ENCODE data around the gene GSG1L. TPM values are rescaled to one million over a fixed set of nuclear protein-coding genes. Genes with fewer than 3 reads are reported as not detected.
"Not testable (repeated sequence)": the region's sequence is repeated elsewhere in the genome, so short reads cannot be mapped to it uniquely, and the experiment has no call there.

The GSG1L gene
- total and polyA plus RNA-seq, 12 donors: 0.68 to 14.6 (median 3.4) TPM; not detected in 5

DNA sequence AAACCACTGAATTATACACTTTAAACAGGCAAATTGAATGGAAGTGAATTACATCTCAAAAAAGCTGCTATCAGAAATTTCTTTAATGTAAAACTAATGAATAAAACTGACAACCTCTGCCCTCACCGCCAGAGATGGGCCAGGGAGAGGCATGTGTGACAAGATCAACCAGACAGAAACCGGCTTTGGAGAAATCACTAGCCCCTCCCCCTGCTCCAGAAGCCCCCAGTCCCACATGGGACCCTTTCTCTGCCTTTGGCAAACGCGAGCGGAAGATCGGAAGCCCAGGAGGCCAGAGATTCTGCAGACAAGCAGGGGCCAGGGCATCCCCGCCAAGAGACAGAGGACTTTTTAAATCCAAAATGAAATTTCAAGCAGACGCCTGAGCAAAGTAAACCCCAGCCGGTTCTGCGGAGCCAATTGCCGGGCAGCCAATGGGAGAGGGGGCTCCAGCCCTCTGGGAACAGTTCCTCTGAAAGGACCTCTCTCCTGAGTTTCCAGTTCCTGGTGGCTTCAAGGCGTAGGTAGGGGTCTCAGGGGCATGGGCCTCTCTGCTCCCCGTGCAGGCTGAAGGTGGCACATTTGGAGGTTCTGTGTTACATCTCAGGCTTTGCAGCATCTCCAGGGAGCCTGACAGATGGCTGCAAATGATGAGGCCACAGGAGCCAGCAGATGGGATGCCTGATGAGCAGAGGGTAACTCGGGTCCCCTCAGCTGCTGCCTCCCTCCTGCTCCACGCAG lies 118.1 kb downstream of the GSG1L start:
- Histone ChIP-seq H3K27ac (no peak overlapping the region), H3K36me3 (no peaks in the 10 kb centered on the region), H3K9me3 (no peaks in the 10 kb centered on the region), H3K4me1 (no peaks in the 10 kb centered on the region), H3K27me3 (peaks cover 0 to 44% (median 4%) of the 10 kb centered on the region in 7 donors), H3K4me3 (no peak overlapping the region)
- no peak for ATAC-seq
- no peak for TF ChIP-seq CTCF (IDR thresholded peaks at IDR 0.05)
- intact Hi-C loops (cut with DNase I): no loop called here
- DNase-seq: no peak
- WGBS, 2 donors: 10 to 14% methylated on average over 15 of the region's 15 CpGs

- H3K27ac ChIP-seq: no peak overlapping the region
- 67 to 76% methylated on average over 2 of the region's 2 CpGs for WGBS, 2 donors
- H3K27me3 ChIP-seq: peaks cover 0 to 41% (median 4%) of the 10 kb centered on the region in 7 donors
- DNase-seq (no peak), ATAC-seq (no peak)
- no peaks in the 10 kb centered on the region for H3K9me3 ChIP-seq
- no peak for TF ChIP-seq CTCF (IDR thresholded peaks at IDR 0.05)
- intact Hi-C loops (cut with DNase I): no loop called here
- no peak overlapping the region for H3K4me3 ChIP-seq
- H3K4me1 ChIP-seq: no peaks in the 10 kb centered on the region
- H3K36me3 ChIP-seq: no peaks in the 10 kb centered on the region
These were observed 119.7 kb downstream of the GSG1L start for GRCh38 chr16:27943766-27944165.

DNA sequence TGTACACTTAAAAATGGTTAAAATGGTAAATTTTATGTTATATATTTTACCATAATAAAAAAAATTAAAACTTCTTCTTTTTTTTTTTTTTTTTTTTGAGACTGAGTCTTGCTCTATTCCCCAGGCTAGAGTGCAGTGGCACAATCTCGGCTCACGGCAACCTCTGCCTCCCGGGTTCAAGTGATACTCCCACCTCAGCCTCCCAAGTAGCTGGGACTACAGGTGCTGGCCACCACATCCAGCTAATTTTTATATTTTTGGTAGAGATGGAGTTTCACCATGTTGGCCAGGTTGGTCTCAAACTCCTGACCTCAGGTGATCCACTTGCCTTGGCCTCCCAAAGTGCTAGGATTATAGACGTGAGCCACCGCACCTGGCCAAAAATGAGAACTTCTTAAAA lies 121.4 kb downstream of the GSG1L start:
- H3K27me3 ChIP-seq: peaks cover 0 to 45% (median 4%) of the 10 kb centered on the region in 7 donors
- DNase-seq; H3K9me3 ChIP-seq; H3K36me3 ChIP-seq; ATAC-seq; H3K4me1 ChIP-seq; H3K4me3 ChIP-seq; H3K27ac ChIP-seq; intact Hi-C loops (cut with DNase I): not testable (repeated sequence)
- WGBS, 2 donors: 88% methylated on average over 5 of the region's 5 CpGs

- Histone ChIP-seq H3K36me3 (no peaks in the 10 kb centered on the region), H3K4me1 (no peaks in the 10 kb centered on the region), H3K4me3 (no peak overlapping the region), H3K9me3 (peaks cover 0 to 12% (median 0%) of the 10 kb centered on the region in 11 donors), H3K27me3 (peaks cover 0 to 25% (median 3%) of the 10 kb centered on the region in 7 donors), H3K27ac (no peak overlapping the region)
- DNase-seq (no peak), ATAC-seq (no peak)
- intact Hi-C loops (cut with DNase I): no loop called here
- TF ChIP-seq CTCF (IDR thresholded peaks at IDR 0.05): no peak
- WGBS, 2 donors: 73 to 77% methylated on average over 7 of the region's 7 CpGs
These were observed 128.4 kb downstream of the GSG1L start for GRCh38 chr16:27935076-27935475.

DNA sequence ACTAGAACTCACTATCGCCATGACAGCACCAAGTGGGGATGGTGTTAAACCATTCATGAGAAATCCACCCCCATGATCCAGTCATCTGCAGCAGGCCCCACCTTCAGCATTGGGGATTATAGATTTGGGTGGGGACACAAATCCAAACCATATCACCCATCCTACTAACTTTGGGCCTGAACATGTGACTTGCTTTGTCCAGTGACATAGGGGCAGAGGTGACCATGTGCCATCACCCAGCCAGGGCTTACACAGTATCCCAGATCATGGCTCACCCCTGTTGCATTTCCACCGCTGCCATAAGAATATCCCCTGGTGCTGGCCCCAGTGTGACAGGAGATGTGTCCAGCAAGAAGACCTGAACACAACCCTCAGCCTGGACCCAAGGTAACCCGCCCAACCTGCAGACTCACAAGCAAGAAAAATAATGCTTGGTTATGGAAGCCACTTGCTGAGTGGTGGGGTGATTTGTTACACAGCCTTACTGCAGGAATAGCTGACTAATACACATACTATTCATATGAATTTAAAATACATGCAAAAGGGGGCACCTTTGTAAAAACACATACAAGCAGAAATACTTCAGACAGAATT lies 130.9 kb downstream of the GSG1L start:
- no peak for TF ChIP-seq CTCF (IDR thresholded peaks at IDR 0.05)
- 67 to 78% methylated on average over 3 of the region's 3 CpGs for WGBS, 2 donors
- Histone ChIP-seq H3K9me3 (peaks cover 0 to 12% (median 0%) of the 10 kb centered on the region in 11 donors), H3K27me3 (peaks cover 0 to 40% (median 9%) of the 10 kb centered on the region in 7 donors), H3K4me3 (no peak overlapping the region), H3K27ac (no peak overlapping the region), H3K4me1 (no peaks in the 10 kb centered on the region), H3K36me3 (no peaks in the 10 kb centered on the region)
- intact Hi-C loops (cut with DNase I): no loop called here
- ATAC-seq (no peak), DNase-seq (no peak)
